ENCODE measurements around the gene TMEM179. TPM values are rescaled to one million over a fixed set of nuclear protein-coding genes. Genes with fewer than 3 reads are reported as not detected.

Gene TMEM179
- total and polyA plus RNA-seq, 4 donors = 0.08 to 0.12 (median 0.10) TPM; not detected in 1

GRCh38 chr14:104636131-104636530 lies 31.6 kb upstream of the TMEM179 start:
- no peak for ATAC-seq (ENCODE audit: insufficient read depth, low FRiP score)
- WGBS, 2 donors = 82 to 90% methylated on average over 11 of the region's 11 CpGs

DNA sequence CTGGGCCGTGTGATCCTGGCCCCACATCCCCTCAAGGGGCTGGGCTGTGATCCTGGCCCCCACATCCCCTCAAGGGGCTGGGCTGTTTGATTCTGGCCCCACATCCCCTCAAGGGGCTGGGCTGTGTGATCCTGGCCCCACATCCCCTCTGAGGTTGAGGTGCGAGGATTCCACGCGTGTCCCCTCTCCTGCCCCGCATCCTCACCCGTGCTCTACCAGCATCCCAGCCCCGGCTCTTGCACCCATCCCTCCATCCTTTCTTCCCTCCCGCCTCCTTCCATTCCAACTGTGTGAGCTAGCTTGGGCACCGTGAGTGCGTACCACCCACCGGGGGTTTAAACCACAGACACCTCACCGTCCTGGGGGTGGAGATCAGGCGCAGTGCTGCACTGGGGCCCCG lies 31.1 kb upstream of the TMEM179 start:
- TF ChIP-seq CTCF (IDR thresholded peaks at IDR 0.05; ENCODE audit: control extremely low read depth, extremely low read depth) = no peak
- Histone ChIP-seq H3K36me3 (ENCODE audit: control insufficient read depth in 4 of 4, insufficient read depth in 4 of 4, low read length in 4 of 4) (no peaks in the 10 kb centered on the region), H3K9ac (ENCODE audit: insufficient read depth in 1 of 2, low read length in 2 of 2) (no peak overlapping the region), H3K4me3 (no peak overlapping the region), H3K4me1 (ENCODE audit: control insufficient read depth in 5 of 5, insufficient read depth in 5 of 5, low read length in 5 of 5) (peaks cover 0 to 5% (median 0%) of the 10 kb centered on the region in 5 donors), H3K27ac (ENCODE audit: low read depth in 1 of 2, low read length in 1 of 2) (no peak overlapping the region), H3K9me3 (ENCODE audit: control insufficient read depth in 4 of 4, insufficient read depth in 3 of 4, low read length in 3 of 4) (no peaks in the 10 kb centered on the region), H3K27me3 (ENCODE audit: control insufficient read depth in 3 of 3, insufficient read depth in 3 of 3, low read length in 2 of 3) (peaks cover 0 to 15% (median 0%) of the 10 kb centered on the region in 3 donors)
- WGBS, 2 donors = 82 to 85% methylated on average over 13 to 14 of the region's 14 CpGs
- DNase-seq (no peak), ATAC-seq (ENCODE audit: insufficient read depth, low FRiP score) (no peak)

More at GRCh38 chr14:104636131-104636530, 31.6 kb upstream of the TMEM179 start:
- H3K36me3 ChIP-seq (ENCODE audit: control insufficient read depth in 4 of 4, insufficient read depth in 4 of 4, low read length in 4 of 4) = no peaks in the 10 kb centered on the region
- peaks cover 0 to 5% (median 0%) of the 10 kb centered on the region in 5 donors for H3K4me1 ChIP-seq (ENCODE audit: control insufficient read depth in 5 of 5, insufficient read depth in 5 of 5, low read length in 5 of 5)
- H3K9me3 ChIP-seq (ENCODE audit: control insufficient read depth in 4 of 4, insufficient read depth in 3 of 4, low read length in 3 of 4) = no peaks in the 10 kb centered on the region
- no peak for TF ChIP-seq CTCF (IDR thresholded peaks at IDR 0.05; ENCODE audit: control extremely low read depth, extremely low read depth)
- peaks cover 0 to 15% (median 0%) of the 10 kb centered on the region in 3 donors for H3K27me3 ChIP-seq (ENCODE audit: control insufficient read depth in 3 of 3, insufficient read depth in 3 of 3, low read length in 2 of 3)
- no peak overlapping the region for H3K9ac ChIP-seq (ENCODE audit: insufficient read depth in 1 of 2, low read length in 2 of 2)
- H3K4me3 ChIP-seq = no peak overlapping the region
- no peak overlapping the region for H3K27ac ChIP-seq (ENCODE audit: low read depth in 1 of 2, low read length in 1 of 2)
- no peak for DNase-seq

DNA sequence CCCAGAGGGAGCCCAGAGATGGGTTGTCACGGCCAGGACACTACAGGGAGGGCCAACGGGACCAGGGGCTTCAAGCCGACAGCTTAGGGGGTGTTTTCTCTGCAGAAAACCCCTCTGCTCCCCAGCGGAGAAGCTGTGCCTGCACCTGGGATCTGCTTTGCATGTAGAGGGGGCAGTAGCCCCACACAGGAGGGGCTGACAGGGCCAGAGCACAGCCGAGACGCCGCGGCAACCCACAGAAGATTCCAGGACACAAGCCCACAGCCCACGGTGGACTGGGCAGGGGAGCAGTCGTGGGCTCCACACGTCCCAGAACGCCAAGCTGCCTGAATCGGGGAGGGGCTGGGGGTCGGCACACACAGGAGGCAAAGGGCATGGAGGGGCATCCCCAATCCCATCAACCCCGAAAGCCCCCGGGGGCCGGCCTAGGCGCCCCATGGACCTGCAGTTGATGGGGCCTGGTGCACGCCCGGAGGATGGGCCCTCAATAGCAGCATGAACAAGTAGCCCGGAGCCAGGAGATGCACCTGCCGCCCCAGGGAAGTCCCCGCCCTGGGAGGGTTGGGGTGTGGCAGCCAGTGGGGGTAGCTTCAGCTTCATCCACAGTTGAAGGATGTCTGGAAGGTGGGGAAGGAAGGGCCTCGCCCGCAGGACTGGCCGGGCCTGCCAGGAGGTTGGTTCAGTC lies 30.5 kb upstream of the TMEM179 start:
- H3K36me3 ChIP-seq (ENCODE audit: control insufficient read depth in 4 of 4, insufficient read depth in 4 of 4, low read length in 4 of 4) = no peaks in the 10 kb centered on the region
- 80 to 88% methylated on average over 22 to 26 of the region's 26 CpGs for WGBS, 2 donors
- peaks cover 0 to 15% (median 0%) of the 10 kb centered on the region in 3 donors for H3K27me3 ChIP-seq (ENCODE audit: control insufficient read depth in 3 of 3, insufficient read depth in 3 of 3, low read length in 2 of 3)
- H3K4me1 ChIP-seq (ENCODE audit: control insufficient read depth in 5 of 5, insufficient read depth in 5 of 5, low read length in 5 of 5) = peaks cover 0 to 5% (median 0%) of the 10 kb centered on the region in 5 donors
- no peak overlapping the region for H3K9ac ChIP-seq (ENCODE audit: insufficient read depth in 1 of 2, low read length in 2 of 2)
- H3K9me3 ChIP-seq (ENCODE audit: control insufficient read depth in 4 of 4, insufficient read depth in 3 of 4, low read length in 3 of 4) = no peaks in the 10 kb centered on the region
- no peak for ATAC-seq (ENCODE audit: insufficient read depth, low FRiP score)
- no peak for TF ChIP-seq CTCF (IDR thresholded peaks at IDR 0.05; ENCODE audit: control extremely low read depth, extremely low read depth)
- no peak overlapping the region for H3K27ac ChIP-seq (ENCODE audit: low read depth in 1 of 2, low read length in 1 of 2)
- no peak overlapping the region for H3K4me3 ChIP-seq
- no peak for DNase-seq
